ENCODE data around the gene TMEM252.

The TMEM252 gene

GRCh38 chr9:68541568-68541967, 885 bp upstream of the TMEM252 start:
- DNase-seq (ENCODE audit: low read depth): no peak

DNA sequence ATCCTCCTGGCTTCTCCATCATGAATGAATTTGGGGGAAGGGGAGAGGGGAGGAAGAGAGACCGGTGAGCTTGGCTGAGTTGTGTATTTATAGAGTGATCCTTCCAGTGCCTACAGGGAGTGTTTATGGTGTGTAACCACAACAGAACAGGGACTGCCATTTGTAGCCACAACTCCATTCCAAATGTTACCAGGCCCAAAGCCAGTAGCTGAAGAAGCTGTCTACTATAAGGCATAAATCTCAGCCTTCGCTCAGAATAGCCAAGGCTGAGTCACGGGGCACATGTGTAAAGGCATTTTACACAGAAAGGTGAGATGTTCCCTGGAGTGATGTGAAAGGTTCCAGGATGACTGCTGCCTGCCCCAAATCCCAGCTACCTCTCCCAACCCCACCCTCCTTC, 2.5 kb downstream of the TMEM252 start:
- no peak for DNase-seq (ENCODE audit: low read depth)

GRCh38 chr9:68537616-68537880, 3.1 kb downstream of the TMEM252 start:
- no peak for DNase-seq (ENCODE audit: low read depth)

DNA sequence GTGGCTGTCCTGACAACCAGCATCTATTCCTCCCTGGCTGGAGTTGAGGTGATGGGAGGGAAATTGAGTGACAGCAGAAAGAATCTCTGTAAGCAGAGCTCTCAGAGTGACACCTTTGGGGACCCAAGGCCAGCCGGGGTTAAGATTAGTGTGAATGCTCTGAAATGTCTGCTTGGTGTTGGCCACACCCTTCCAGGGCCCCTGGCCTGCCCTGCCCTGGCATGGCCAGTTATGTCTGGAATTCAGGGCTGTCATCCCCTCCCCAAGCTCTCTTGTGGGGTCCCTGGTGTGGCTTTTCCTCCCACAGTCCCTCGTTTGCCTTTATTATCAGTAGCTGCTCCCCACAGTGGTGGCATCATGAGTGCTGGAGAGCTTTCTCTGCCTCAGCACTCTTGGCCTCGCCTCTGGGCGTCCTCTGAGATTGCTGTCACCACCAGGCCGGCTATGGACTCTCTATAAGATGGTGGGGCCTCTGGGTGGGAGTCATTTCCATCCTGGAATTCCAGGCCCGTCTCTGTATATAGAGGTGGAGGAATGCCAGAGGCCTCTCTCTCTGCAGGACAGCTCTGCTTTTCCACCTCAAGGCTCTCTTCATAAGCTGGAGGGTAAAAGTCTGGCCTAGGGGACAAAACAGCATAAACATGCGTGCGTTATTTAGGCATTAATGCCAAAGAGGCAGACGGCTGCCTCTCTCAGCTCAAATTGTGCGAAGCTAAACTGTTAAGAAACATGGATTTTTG, 3.6 kb downstream of the TMEM252 start:
- DNase-seq (ENCODE audit: low read depth): no peak

DNA sequence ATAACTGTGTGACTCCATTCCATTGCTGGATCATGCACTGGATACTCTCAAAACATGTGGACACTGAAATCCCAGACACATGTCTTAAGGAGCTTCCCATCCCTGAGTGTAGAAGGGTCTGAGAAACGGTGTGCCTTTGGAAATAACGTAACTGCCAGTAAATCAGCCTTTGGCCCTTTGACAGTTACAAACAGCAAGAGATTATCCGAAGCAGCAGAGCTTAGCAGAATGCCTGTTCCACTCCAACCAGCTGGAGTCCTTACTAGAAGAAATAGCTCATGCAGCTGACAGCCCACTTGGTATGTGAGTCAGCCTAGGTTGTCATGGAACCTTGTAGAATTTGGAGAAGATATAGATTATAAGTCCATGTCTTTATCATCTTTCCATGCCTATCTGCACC, 7.0 kb downstream of the TMEM252 start:
- DNase-seq (ENCODE audit: low read depth): no peak

GRCh38 chr9:68532131-68532530, 8.6 kb downstream of the TMEM252 start:
- no peak for DNase-seq (ENCODE audit: low read depth)

DNA sequence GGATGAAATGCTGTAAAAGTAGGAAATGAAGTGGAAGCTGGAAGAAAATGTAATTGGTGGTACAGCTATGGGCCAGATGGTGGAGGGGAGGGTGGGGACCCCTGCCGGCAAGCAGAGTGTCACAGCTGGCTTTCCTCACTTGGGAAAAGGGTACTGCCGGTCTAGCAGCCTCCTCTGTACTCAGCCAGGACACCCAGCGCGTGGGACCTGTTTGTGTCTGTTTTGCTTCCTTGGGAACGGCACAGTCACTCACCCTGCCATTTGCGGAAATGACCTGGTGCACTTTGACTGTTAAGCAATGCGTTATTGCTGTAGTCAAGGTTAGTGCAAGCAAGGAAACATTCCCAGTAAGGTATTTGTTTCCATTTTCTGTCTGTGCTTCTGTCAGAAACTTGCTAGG, 10.1 kb downstream of the TMEM252 start:
- DNase-seq (ENCODE audit: low read depth): no peak

DNA sequence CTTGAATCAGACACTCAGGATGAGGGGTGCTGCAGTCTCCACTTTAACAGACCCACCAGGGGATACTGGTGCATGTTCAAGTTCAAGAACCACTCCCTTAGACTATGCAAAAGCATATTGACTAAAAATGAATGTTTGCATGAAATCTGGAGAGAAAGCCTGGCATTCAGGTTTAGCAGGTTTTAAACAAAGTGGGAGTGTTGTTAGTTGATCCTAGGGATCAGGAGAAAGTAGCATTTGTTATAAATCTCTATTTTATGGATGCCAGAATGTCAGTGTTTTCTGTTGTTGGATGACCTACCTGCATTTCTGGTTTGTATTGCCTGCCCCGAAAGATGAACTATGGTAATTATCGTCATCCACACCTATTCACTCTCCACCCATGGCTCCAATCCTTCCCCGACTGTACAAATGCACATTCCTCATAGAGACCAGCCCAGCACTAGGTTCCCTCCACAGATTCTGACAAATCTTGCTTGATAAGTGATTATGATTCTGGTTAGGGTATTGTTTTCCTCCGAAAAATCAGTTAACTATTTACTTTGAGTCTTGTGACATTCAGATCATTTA, 17.2 kb downstream of the TMEM252 start:
- DNase-seq (ENCODE audit: low read depth): no peak

- no peak for DNase-seq (ENCODE audit: low read depth)
These were observed 17.7 kb downstream of the TMEM252 start for GRCh38 chr9:68522954-68523353.

GRCh38 chr9:68522131-68522530, 18.6 kb downstream of the TMEM252 start:
- DNase-seq (ENCODE audit: low read depth): no peak

- DNase-seq (ENCODE audit: low read depth): no peak
These were observed 25.2 kb downstream of the TMEM252 start for GRCh38 chr9:68515326-68516017.

DNA sequence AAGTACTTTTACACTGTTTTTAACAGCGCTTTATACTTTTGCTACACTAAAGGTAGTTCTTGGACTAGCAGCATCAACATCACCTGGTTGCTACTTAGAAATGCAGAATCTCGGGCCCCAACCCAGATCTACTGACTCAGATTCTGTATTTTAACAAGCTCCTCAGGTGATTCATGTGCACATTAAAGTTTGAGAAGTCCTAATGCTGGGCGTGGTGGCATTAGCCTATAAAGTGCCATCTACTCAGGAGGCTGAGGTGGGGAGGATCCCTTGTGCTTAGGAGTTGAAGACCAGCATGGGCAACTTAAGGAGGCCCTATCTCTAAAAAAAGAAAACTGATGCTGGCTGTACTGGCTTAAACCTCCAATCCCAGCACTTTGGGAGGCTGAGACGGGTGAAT, 26.7 kb downstream of the TMEM252 start:
- DNase-seq (ENCODE audit: low read depth): no peak

- DNase-seq (ENCODE audit: low read depth): no peak
These were observed 27.3 kb downstream of the TMEM252 start for GRCh38 chr9:68513385-68513784.

DNA sequence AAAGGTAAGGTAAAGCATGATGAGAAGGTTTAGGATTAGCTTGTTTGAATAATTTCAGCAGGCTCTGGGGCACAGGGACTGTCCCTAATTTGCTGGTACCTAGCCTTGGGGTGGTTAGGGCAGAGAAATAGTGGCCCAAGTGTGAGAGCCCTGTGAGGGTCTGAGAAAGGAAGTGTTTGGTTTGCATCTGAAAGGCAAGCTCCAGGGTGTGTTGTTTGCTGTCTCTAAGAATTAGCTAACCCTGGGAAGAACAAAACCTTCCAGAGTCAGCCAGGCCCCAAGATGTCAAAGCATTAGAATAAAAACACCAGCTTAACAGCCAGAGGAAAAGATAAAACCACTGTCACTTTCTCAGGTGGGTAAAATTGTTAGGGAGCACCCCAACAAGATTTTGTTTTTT, 31.0 kb downstream of the TMEM252 start:
- DNase-seq (ENCODE audit: low read depth): no peak

GRCh38 chr9:68508547-68508946, 32.1 kb downstream of the TMEM252 start:
- DNase-seq (ENCODE audit: low read depth): no peak

GRCh38 chr9:68507806-68508145, 32.9 kb downstream of the TMEM252 start:
- no peak for DNase-seq (ENCODE audit: low read depth)

- no peak for DNase-seq (ENCODE audit: low read depth)
These were observed 33.4 kb downstream of the TMEM252 start for GRCh38 chr9:68507130-68507805.

DNA sequence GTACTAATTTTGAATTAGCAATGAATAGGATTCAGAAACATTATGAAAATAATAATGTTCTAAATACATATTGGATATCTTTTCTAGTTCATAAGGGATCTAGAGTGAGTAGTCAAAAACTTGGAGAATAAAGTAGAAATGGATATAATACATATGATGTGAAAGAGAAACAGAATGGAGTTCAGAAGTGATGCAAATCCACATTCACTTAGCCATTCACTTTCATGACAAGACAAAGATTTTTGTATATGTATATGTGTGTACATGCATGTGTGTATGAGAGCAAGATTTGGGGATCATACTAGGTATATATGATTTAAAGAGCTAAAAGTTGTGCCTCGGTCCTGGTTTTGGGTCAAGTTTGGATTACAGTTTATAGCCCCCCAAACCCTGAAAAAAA, 34.1 kb downstream of the TMEM252 start:
- no peak for DNase-seq (ENCODE audit: low read depth)

DNA sequence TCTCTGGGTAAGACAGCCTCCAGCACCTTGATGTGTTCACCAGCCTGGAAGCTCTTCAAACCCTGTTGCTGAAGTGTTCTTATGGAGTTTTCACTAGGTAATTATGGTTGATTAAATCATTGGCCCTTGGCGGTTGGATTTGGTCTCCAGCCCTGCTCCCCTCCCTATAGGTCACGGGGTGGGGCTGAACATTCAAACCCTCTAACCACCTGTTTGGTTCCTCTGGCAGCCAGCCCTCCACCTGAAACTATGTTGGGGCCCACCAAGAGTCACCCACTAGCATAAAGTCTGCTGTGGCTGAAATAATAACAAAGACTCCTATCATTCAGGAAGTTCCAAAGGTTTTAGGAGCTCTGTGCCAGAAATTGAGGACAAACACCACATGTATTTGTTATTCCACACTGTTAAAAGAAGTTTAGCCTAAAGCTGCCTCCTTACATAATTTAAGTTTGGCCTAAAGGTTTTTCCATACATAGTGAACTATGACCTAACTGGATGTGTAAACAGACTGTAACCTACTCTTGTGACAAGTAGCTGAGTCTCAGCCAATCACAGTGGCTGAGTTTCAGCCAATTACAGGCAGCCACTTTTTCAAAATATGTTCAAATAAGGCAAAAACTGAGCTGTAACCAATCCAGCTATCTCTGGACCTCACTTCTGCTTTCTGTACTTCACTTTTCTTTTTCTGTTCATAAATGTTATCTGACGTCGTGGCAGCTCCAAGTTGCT, 34.8 kb downstream of the TMEM252 start:
- DNase-seq (ENCODE audit: low read depth): no peak

- no peak for DNase-seq (ENCODE audit: low read depth)
These were observed 38.4 kb downstream of the TMEM252 start for GRCh38 chr9:68502279-68502678.

GRCh38 chr9:68500457-68501381, 40.0 kb downstream of the TMEM252 start:
- DNase-seq (ENCODE audit: low read depth): no peak

GRCh38 chr9:68498816-68499215, 41.9 kb downstream of the TMEM252 start:
- no peak for DNase-seq (ENCODE audit: low read depth)
